ENCODE measurements around the gene STUB1. TPM values are rescaled to one million over a fixed set of nuclear protein-coding genes. Genes with fewer than 3 reads are reported as not detected.

STUB1 gene
- total RNA-seq, 2 experiments from 2014 or later: 72.4 to 85.5 TPM

GRCh38 chr16:660132-660458 is 20.1 kb upstream of the STUB1 start:
- no peak for DNase-seq (ENCODE audit: low spot score)
- POLR2A ChIA-PET: no interaction called here
- Histone ChIP-seq H3K4me1 (ENCODE audit: insufficient read depth, low read length, poor library complexity, severe bottlenecking) (peaks cover 6% of the 10 kb centered on the region), H3K9me3 (ENCODE audit: low read length) (no peaks in the 10 kb centered on the region), H3K79me2 (ENCODE audit: insufficient read depth, low read depth, low read length) (no peaks in the 10 kb centered on the region), H3K9me2 (ENCODE audit: insufficient read depth, low read length) (no peaks in the 10 kb centered on the region), H4K20me1 (ENCODE audit: insufficient read depth, low read length) (no peaks in the 10 kb centered on the region), H2AFZ (ENCODE audit: low read length) (no peak overlapping the region), H3K27ac (ENCODE audit: low read depth, low read length, poor library complexity, severe bottlenecking) (no peak overlapping the region), H3K4me3 (ENCODE audit: low read depth, low read length, poor library complexity, severe bottlenecking) (no peak overlapping the region), H3K4me2 (ENCODE audit: low read length) (no peak overlapping the region), H3K36me3 (ENCODE audit: insufficient read depth, low read length) (peaks cover 42% of the 10 kb centered on the region; the same call in 1 of the 2 replicates)
- CTCF ChIA-PET (ENCODE audit: unreplicated experiment): no interaction called here
- intact Hi-C loops (cut with micrococcal nuclease; ENCODE audit: unreplicated experiment): loop anchor here (1.0 kb wide), 1 partner anchor 81 kb away; no protein-coding TSS in a partner anchor
- no peak for TF ChIP-seq CTCF (conservative IDR thresholded peaks at IDR 0.05; ENCODE audit: low read length)
- TF ChIP-seq EZH2phosphoT487 (IDR thresholded peaks at IDR 0.05; ENCODE audit: borderline replicate concordance, low read depth, low read length): no peak
- no TSS peak for BruUV-seq (replicated peaks)

- ChIA-PET POLR2A (no interaction called here), CTCF (ENCODE audit: unreplicated experiment) (no interaction called here)
- Histone ChIP-seq H3K4me3 (ENCODE audit: low read depth, low read length, poor library complexity, severe bottlenecking) (no peak overlapping the region), H3K4me2 (ENCODE audit: low read length) (peak overlapping the region; percentile 30; the same call in 1 of the 2 replicates), H3K79me2 (ENCODE audit: insufficient read depth, low read depth, low read length) (no peaks in the 10 kb centered on the region), H3K9me3 (ENCODE audit: low read length) (no peaks in the 10 kb centered on the region), H3K36me3 (ENCODE audit: insufficient read depth, low read length) (peaks cover 41% of the 10 kb centered on the region; the same call in 1 of the 2 replicates), H3K4me1 (ENCODE audit: insufficient read depth, low read length, poor library complexity, severe bottlenecking) (peaks cover 6% of the 10 kb centered on the region), H4K20me1 (ENCODE audit: insufficient read depth, low read length) (no peaks in the 10 kb centered on the region), H3K9me2 (ENCODE audit: insufficient read depth, low read length) (no peaks in the 10 kb centered on the region), H3K27ac (ENCODE audit: low read depth, low read length, poor library complexity, severe bottlenecking) (no peak overlapping the region), H2AFZ (ENCODE audit: low read length) (no peak overlapping the region)
- BruUV-seq (replicated peaks): no TSS peak
- intact Hi-C loops (cut with micrococcal nuclease; ENCODE audit: unreplicated experiment): loop anchor here (1.0 kb wide), 1 partner anchor 81 kb away; no protein-coding TSS in a partner anchor
- no peak for TF ChIP-seq EZH2phosphoT487 (IDR thresholded peaks at IDR 0.05; ENCODE audit: borderline replicate concordance, low read depth, low read length)
- peak; percentile 27 for TF ChIP-seq CTCF (conservative IDR thresholded peaks at IDR 0.05; ENCODE audit: low read length)
- peak; percentile 91 for DNase-seq (ENCODE audit: low spot score)
Observed at GRCh38 chr16:660459-661183, 19.6 kb upstream of the STUB1 start.

- ChIA-PET CTCF (ENCODE audit: unreplicated experiment) (no interaction called here), POLR2A (no interaction called here)
- Histone ChIP-seq H3K79me2 (ENCODE audit: insufficient read depth, low read depth, low read length) (no peaks in the 10 kb centered on the region), H3K9me3 (ENCODE audit: low read length) (no peaks in the 10 kb centered on the region), H3K4me2 (ENCODE audit: low read length) (peak overlapping the region; percentile 30; the same call in 1 of the 2 replicates), H3K36me3 (ENCODE audit: insufficient read depth, low read length) (peaks cover 38% of the 10 kb centered on the region; the same call in 1 of the 2 replicates), H3K9me2 (ENCODE audit: insufficient read depth, low read length) (no peaks in the 10 kb centered on the region), H2AFZ (ENCODE audit: low read length) (no peak overlapping the region), H3K27ac (ENCODE audit: low read depth, low read length, poor library complexity, severe bottlenecking) (no peak overlapping the region), H4K20me1 (ENCODE audit: insufficient read depth, low read length) (no peaks in the 10 kb centered on the region), H3K4me1 (ENCODE audit: insufficient read depth, low read length, poor library complexity, severe bottlenecking) (peaks cover 6% of the 10 kb centered on the region), H3K4me3 (ENCODE audit: low read depth, low read length, poor library complexity, severe bottlenecking) (no peak overlapping the region)
- BruUV-seq (replicated peaks): no TSS peak
- intact Hi-C loops (cut with micrococcal nuclease; ENCODE audit: unreplicated experiment): no loop called here
- DNase-seq (ENCODE audit: low spot score): no peak
- TF ChIP-seq EZH2phosphoT487 (IDR thresholded peaks at IDR 0.05; ENCODE audit: borderline replicate concordance, low read depth, low read length): no peak
- peak; percentile 2 for TF ChIP-seq CTCF (conservative IDR thresholded peaks at IDR 0.05; ENCODE audit: low read length)
Observed at GRCh38 chr16:661184-661821, 18.9 kb upstream of the STUB1 start.

Data from OCI-LY7 (cell line).